Fibroblast of gingiva (primary cell): ENCODE results near the gene PRR7.

Experiments used
- DNase-seq: peaks from one replicate; pipeline ENCODE4 v3.0.0-alpha.2; 2011; ENCODE audit warnings: low read depth

The PRR7 gene

GRCh38 chr5:177469750-177470525, 23.3 kb downstream of the PRR7 start:
- no peak for DNase-seq

GRCh38 chr5:177470759-177471536, 24.3 kb downstream of the PRR7 start:
- DNase-seq, result no peak

- peak; percentile 42 for DNase-seq
Observed at GRCh38 chr5:177471610-177472356, 25.2 kb downstream of the PRR7 start.

GRCh38 chr5:177472460-177473442, 26.1 kb downstream of the PRR7 start:
- DNase-seq, result no peak

GRCh38 chr5:177473443-177474001, 26.9 kb downstream of the PRR7 start, which contains the start of gene DBN1:
DBN1 (minus strand) TSS chr5:177473634; CDS start chr5:177473521, 113 bp downstream.
- DNase-seq, result peak; percentile 53

- DNase-seq, result no peak
Observed at GRCh38 chr5:177474002-177474476, 27.4 kb downstream of the PRR7 start.

GRCh38 chr5:177474846-177475562, 28.4 kb downstream of the PRR7 start:
- no peak for DNase-seq

GRCh38 chr5:177475563-177476427, 29.2 kb downstream of the PRR7 start:
- DNase-seq, result no peak

GRCh38 chr5:177476531-177477233, 30.1 kb downstream of the PRR7 start:
- DNase-seq, result peak; percentile 58

GRCh38 chr5:177477701-177478477, 31.3 kb downstream of the PRR7 start:
- DNase-seq, result no peak

- peak; percentile 45 for DNase-seq
Observed at GRCh38 chr5:177478711-177479646, 32.4 kb downstream of the PRR7 start.

- peak; percentile 37 for DNase-seq
Observed at GRCh38 chr5:177479774-177480173, 33.2 kb downstream of the PRR7 start.

GRCh38 chr5:177482359-177482795, 35.8 kb downstream of the PRR7 start:
- DNase-seq, result no peak

GRCh38 chr5:177483042-177483441, 36.4 kb downstream of the PRR7 start:
- DNase-seq, result no peak

GRCh38 chr5:177483994-177484901, 37.6 kb downstream of the PRR7 start:
- no peak for DNase-seq
